GM19043 (cell line): ENCODE data around the gene QRICH1.
"Not testable (repeated sequence)": the region's sequence is repeated elsewhere in the genome, so short reads cannot be mapped to it uniquely, and the experiment has no call there.

Experiments
- ATAC-seq: cut with Tn5 transposase; IDR thresholded peaks from one replicate; pipeline ENCODE4 v1.9.1; 2021; ENCODE audit warnings: low read depth; ENCODE audit not compliant: unreplicated experiment

The QRICH1 gene

DNA sequence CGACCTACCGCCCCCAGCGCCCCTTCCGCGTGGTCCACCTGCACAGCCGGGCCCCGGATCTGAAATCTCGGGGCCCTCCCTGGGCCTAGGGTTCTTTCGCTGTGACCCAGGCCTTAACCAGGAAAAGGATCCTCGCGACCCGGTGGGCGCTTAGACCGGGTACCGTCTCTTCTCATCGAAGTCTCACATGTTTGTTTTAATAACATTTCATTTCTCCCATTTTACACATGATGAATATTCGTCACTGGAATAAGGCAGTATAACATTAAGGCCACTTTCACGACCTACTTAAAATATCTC, 75.2 kb downstream of the QRICH1 start:
- no peak for ATAC-seq

DNA sequence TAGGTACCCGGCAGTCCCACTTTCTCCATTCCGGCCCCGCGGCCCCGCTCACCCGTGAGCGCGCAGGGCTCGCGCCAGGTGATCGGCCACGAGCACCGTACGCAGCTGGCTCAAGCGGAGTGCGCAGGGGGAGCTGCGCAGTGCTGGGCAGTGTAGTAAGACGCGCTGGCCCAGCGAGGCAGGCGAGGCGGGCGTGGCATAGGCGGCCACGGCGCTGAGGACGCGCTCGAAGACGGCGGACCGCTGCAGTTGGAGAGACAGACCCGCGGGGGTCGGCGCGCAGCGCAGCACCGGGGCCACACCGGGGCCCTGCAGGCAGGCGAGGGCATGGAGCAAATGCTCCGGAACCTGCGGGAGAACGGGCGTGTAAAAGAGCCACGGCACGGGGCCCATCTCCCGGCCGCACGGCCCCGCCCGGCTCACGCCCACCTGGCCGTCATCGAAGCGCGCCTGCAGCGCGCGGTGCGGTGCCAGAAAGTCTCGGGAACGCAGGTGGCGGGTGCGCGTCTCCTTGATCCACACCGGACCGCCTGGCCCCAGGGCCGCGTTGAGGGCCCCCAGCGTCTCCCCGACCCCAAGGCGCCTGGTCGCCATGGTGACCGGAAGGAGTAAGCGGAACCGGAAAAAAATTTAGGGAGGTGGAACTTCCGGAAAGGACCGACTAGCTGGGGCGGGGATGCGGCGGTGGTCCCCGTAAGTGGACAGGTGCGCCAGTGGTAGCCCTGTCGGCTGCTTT, 75.7 kb downstream of the QRICH1 start, which contains the start of gene DALRD3:
TSS of gene DALRD3 (minus strand) at position 610 of the 736 bp plus-strand sequence. CDS start at position 594, 16 bp downstream.
- ATAC-seq, result no peak

DNA sequence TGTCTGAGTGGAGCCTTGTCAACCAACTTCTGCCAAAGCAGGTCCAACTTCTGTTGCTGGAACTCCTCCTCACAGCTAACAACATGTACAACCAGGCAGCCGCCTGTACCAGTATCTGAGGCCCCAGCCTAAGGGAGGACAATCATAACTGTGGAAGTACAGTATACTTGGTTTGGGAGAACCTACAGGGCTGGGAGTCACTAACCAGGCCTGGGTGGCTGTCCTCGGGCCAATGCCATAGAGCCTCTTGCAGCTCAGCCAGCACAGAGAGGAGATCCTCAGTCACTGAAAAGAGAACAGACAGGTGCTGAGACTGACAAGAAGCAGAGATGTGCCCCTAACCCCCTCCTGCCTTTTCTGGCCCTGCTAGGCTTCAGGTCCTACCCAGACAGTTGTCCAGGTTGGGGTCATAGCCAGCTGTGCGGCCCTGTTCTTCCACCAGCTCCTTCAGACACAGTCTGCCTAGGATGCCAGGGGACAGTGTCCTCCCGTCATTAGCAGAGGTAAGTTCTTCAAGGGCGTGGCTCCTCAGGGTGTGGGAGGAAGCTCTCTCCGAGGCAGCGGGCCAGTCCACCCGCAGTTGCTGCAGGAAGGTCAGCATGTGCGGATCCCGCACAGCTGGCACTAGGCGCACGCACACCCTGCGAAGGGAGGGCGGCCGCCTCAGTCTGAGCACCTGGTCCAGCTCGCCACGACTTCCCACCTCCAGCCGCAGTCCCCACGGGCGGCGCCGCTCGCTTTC, 76.5 kb downstream of the QRICH1 start:
- no peak for ATAC-seq

GRCh38 chr3:49016414-49017228, 77.2 kb downstream of the QRICH1 start:
- ATAC-seq, result no peak

- ATAC-seq, result no peak
Observed at GRCh38 chr3:49015765-49016164, 78.1 kb downstream of the QRICH1 start.

- no peak for ATAC-seq
Observed at GRCh38 chr3:49015072-49015471, 78.8 kb downstream of the QRICH1 start.

DNA sequence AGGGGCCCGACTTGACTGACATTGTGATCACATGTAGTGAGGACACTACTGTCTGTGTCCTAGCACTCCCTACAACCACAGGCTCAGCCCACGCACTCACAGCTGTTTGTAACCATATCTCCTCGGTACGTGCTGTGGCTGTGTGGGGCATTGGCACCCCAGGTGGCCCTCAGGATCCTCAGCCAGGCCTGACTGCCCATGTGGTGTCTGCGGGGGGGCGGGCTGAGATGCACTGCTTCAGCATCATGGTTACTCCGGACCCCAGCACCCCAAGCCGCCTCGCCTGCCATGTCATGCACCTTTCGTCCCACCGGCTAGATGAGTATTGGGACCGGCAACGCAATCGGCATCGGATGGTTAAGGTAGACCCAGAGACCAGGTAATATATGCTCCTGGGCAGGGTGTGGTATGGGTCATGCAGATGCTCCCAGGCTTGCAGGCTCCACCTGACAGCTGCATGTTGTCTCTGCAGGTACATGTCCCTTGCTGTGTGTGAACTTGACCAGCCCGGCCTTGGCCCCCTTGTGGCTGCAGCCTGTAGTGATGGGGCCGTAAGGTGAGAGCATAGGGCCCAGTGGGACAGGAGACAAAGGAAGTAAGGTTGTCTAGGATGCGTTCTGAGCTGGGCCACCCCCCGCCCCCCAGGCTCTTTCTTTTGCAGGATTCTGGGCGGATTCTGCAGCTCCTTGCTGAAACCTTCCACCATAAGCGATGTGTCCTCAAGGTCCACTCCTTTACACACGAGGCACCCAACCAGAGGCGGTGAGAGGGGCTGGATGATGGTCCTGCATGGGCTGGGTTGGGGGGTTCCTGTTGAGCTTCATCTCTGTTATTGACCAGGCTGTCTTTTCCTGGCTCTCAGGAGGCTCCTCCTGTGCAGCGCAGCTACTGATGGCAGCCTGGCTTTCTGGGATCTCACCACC, 79.9 kb downstream of the QRICH1 start:
- ATAC-seq, result no peak

DNA sequence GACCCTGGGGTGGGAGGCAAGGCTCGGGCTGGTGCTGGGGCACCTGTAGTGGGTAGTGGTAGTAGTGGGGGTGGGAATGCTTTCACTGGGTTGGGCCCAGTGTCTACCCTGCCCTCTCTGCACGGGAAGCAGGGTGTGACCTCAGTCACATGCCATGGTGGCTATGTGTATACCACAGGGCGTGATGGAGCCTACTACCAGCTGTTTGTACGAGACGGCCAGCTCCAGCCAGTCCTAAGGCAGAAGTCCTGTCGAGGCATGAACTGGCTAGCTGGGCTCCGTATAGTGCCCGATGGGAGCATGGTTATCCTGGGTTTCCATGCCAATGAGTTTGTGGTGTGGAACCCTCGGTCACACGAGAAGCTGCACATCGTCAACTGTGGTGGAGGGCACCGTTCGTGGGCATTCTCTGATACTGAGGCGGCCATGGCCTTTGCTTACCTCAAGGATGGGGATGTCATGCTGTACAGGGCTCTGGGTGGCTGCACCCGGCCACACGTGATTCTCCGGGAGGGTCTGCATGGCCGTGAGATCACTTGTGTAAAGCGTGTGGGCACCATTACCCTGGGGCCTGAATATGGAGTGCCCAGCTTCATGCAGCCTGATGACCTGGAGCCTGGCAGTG, 80.6 kb downstream of the QRICH1 start:
- ATAC-seq, result no peak

DNA sequence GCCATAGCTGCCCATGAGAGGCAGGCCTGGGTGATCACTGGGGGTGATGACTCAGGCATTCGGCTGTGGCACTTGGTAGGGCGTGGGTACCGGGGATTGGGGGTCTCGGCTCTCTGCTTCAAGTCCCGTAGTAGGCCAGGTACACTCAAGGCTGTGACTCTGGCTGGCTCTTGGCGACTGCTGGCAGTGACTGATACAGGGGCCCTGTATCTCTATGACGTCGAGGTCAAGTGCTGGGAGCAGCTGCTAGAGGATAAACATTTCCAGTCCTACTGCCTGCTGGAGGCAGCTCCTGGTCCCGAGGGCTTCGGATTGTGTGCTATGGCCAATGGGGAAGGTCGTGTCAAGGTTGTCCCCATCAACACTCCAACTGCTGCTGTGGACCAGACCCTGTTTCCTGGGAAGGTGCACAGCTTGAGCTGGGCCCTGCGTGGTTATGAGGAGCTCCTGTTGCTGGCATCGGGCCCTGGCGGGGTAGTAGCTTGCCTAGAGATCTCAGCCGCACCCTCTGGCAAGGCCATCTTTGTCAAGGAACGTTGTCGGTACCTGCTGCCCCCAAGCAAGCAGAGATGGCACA, 81.3 kb downstream of the QRICH1 start:
- ATAC-seq, result no peak

GRCh38 chr3:49009396-49009795, 84.5 kb downstream of the QRICH1 start:
- no peak for ATAC-seq

- not testable (repeated sequence) for ATAC-seq
Observed at GRCh38 chr3:49008627-49009026, 85.2 kb downstream of the QRICH1 start.

- ATAC-seq, result peak; percentile 38
Observed at GRCh38 chr3:49007771-49008528, 85.9 kb downstream of the QRICH1 start.

- peak; percentile 89 for ATAC-seq
Observed at GRCh38 chr3:49007068-49007770, 86.7 kb downstream of the QRICH1 start, which contains the start of gene WDR6. Gene WDR6 (plus strand): TSS chr3:49007391. CDS start chr3:49007432, 41 bp downstream.

DNA sequence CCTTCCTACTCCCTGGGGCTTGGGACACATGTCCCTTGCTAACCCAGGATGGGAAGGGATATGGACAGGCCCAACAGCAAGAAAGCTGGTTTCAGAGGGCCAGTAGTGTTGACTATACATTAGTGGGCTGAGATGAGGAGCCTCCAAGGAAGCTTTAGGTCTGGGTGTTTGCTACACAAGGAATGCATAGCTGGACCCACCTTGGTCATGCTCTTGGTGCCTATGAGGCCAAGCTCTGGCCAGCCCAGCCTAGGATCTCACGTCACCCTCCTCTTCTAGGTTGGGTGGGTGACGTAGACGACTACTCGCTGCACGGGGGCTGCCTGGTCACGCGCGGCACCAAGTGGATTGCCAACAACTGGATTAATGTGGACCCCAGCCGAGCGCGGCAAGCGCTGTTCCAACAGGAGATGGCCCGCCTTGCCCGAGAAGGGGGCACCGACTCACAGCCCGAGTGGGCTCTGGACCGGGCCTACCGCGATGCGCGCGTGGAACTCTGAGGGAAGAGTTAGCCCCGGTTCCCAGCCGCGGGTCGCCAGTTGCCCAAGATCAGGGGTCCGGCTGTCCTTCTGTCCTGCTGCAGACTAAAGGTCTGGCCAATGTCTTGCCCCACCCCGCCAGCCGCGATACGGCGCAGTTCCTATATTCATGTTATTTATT, 87.3 kb downstream of the QRICH1 start:
- ATAC-seq, result no peak

DNA sequence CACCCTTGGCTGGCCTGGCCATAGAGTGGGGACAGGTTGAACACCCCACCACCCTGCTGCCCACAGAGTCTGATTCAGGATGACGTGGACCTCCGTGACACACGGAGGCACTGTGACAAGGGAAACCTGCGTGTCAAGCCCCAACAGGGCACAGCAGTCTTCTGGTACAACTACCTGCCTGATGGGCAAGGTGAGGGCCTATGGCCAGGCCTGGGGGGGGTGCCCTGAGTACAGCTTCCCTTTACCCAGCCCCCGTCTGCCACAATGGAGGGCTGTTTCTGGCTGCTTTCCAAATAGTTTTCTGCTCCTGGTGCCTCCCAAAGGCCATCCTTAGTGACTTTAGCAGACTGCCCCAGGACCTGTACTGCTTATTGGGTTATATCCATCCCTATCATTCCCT, 87.9 kb downstream of the QRICH1 start:
- no peak for ATAC-seq

GRCh38 chr3:49005303-49005680, 88.6 kb downstream of the QRICH1 start:
- no peak for ATAC-seq
